Kidney epithelial cell (primary cell): ENCODE measurements around the gene TAS2R39. TPM values are rescaled to one million over a fixed set of nuclear protein-coding genes. Genes with fewer than 3 reads are reported as not detected.

Experiments
- DNase-seq: peaks from one replicate; pipeline ENCODE4 v3.0.0-alpha.2; 2010; ENCODE audit warnings: low read depth
- H3K27me3 ChIP-seq: 2 replicates; pipeline ENCODE4 v1.6.0; 2011; ENCODE audit warnings: low read length; ENCODE audit not compliant: control insufficient read depth, insufficient read depth
- H3K36me3 ChIP-seq: 2 replicates; pipeline ENCODE4 v1.5.1; 2011; ENCODE audit warnings: low read length; ENCODE audit not compliant: control insufficient read depth, insufficient read depth
- H3K4me3 ChIP-seq: 2 replicates; pipeline ENCODE4 v1.5.1; 2011; ENCODE audit warnings: low read depth, mild to moderate bottlenecking, control low read depth, low read length
- total RNA-seq: library from RNA; depleted of rRNA; stranded (reverse); fragments of >200 nt; gene quantifications from 2 replicates; pipeline ENCODE4 v1.2.3, GENCODE V29; 2015
- TF ChIP-seq, protein P1 (sequence below): IDR thresholded peaks from 2 replicates; pipeline ENCODE4 v1.5.1; 2011; ENCODE audit warnings: mild to moderate bottlenecking, moderate library complexity, low read length, control low read depth, inconsistent platforms; ENCODE audit not compliant: insufficient read depth, poor library complexity, severe bottlenecking

Gene TAS2R39
- total RNA-seq, 1 donor from 2014 or later: not detected

DNA sequence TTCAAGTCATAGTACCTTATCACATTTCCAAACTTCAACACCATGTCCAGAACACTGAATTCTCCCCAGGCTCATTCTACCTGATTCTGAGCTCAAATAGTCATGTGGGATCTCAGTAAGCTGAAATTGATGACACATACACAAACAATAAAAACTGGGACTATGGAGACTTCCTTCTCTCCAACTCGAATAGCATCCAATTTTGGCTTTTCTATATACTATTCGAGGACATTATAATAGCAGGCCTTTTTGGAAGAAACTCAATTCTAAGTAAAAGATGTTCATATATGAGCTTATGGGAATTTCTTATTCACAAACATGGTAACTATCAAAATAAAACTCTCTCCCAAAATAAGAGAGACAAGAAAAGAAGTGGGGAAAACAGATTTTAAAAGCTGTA, 38.1 kb downstream of the TAS2R39 start:
- TF ChIP-seq, protein P1, sequence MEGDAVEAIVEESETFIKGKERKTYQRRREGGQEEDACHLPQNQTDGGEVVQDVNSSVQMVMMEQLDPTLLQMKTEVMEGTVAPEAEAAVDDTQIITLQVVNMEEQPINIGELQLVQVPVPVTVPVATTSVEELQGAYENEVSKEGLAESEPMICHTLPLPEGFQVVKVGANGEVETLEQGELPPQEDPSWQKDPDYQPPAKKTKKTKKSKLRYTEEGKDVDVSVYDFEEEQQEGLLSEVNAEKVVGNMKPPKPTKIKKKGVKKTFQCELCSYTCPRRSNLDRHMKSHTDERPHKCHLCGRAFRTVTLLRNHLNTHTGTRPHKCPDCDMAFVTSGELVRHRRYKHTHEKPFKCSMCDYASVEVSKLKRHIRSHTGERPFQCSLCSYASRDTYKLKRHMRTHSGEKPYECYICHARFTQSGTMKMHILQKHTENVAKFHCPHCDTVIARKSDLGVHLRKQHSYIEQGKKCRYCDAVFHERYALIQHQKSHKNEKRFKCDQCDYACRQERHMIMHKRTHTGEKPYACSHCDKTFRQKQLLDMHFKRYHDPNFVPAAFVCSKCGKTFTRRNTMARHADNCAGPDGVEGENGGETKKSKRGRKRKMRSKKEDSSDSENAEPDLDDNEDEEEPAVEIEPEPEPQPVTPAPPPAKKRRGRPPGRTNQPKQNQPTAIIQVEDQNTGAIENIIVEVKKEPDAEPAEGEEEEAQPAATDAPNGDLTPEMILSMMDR: no peak
- no peak for DNase-seq
- no peak overlapping the region for H3K4me3 ChIP-seq
- H3K27me3 ChIP-seq: no peaks in the 10 kb centered on the region
- H3K36me3 ChIP-seq: no peaks in the 10 kb centered on the region

DNA sequence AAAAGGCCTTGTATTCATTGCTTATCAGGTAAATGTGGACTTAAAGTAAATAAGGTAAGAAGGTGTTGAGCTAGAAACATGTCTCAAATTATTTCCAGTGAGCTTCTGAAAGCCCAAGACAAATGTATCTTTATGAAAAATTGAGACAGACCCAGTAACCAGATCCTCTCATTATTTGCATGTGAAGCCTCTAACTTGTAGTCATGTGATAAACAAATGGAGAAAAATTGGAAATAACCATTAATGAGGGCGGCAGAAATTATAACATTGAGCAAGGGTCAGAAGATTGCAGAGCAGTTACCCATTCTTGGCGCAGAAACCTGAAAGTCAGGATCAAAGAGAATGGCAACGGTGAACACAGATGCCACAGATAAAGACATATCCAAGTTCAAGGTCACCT, 38.5 kb downstream of the TAS2R39 start, which contains the start of gene TAS2R40:
Gene TAS2R40, plus strand, starts transcription at position 301 of the 400 bp plus-strand sequence. Its CDS starts 42 bp downstream, at position 343.
- Histone ChIP-seq H3K36me3 (no peaks in the 10 kb centered on the region), H3K27me3 (no peaks in the 10 kb centered on the region)
- TF ChIP-seq, protein P1: no peak

DNA sequence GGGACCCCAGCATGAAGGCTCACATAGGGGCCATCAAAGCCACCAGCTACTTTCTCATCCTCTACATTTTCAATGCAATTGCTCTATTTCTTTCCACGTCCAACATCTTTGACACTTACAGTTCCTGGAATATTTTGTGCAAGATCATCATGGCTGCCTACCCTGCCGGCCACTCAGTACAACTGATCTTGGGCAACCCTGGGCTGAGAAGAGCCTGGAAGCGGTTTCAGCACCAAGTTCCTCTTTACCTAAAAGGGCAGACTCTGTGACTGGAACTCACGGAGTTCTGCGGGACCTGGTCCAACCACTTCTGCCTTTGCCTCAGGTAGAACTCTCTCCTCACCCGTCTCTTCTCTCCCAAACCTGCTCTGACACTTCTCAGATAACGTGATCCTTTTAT, 39.6 kb downstream of the TAS2R39 start:
- no peak overlapping the region for H3K4me3 ChIP-seq
- no peak for DNase-seq
- TF ChIP-seq, protein P1: no peak
- H3K36me3 ChIP-seq: no peaks in the 10 kb centered on the region
- no peaks in the 10 kb centered on the region for H3K27me3 ChIP-seq

More for the DNA sequence above, 38.5 kb downstream of the TAS2R39 start, which contains the start of gene TAS2R40:
- H3K4me3 ChIP-seq: no peak within 1 kb of the TSS
- no peak for DNase-seq

DNA sequence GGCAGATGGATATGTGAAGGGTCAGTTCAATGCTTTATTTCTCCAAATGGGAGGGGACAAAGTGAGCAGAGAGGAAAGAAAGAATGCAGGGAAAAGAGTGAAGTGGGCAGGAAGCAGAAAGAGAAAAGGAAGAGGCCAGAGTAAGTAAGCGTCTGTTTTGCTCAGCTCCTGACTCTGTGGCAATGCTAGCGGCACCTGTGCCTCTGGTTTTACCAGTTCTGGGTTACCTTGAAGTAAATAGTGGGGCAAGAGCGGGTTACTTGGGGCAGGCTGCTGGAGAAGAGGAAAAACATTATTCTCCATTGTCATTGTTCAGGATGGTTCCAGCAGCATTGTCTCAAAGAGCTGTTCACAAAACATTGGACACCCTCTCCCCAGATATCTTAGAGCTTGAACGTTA, 40.6 kb downstream of the TAS2R39 start:
- Histone ChIP-seq H3K4me3 (no peak overlapping the region), H3K36me3 (no peaks in the 10 kb centered on the region), H3K27me3 (no peaks in the 10 kb centered on the region)
- TF ChIP-seq, protein P1: no peak
- DNase-seq: no peak

DNA sequence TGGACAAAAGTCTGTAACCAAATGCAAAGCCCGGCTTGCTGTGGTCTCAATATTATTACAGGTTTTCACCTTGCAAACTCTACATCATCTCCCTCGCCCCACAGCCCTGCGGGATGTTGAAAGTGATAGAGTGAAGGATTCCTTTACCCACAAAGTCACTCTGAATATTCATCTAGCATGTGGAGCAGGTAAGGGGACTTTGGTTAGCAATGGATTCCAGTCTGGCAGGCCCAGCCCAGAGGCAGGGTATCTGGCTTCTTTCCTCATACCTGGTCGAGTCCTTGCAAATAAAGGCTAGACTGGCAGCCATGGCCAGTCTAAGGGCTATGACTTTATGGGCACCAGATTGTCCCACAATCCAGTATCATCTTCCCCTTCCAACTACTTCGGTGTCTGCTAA, 41.8 kb downstream of the TAS2R39 start:
- H3K27me3 ChIP-seq: no peaks in the 10 kb centered on the region
- TF ChIP-seq, protein P1: no peak
- H3K4me3 ChIP-seq: no peak overlapping the region
- no peak for DNase-seq
- no peaks in the 10 kb centered on the region for H3K36me3 ChIP-seq

DNA sequence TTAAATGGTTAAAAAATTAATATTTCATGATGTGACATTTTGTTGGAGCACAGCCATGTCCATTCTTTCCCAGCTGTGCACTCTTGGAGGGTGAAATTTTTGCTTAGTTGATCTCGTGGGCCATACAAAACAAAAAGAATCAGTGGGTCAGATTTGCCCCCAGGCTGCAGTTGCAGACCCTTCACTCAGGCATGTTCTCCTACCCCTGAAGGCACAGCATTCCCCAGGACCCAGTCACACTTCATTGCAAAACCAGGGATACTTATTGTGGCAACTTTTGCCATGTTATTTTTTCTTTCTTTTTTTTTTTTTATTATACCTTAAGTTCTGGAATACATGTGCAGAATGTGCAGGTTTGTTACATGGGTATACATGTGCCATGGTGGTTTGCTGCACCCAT, 44.6 kb downstream of the TAS2R39 start:
- no peak overlapping the region for H3K4me3 ChIP-seq
- H3K36me3 ChIP-seq: no peaks in the 10 kb centered on the region
- DNase-seq: no peak
- TF ChIP-seq, protein P1: no peak
- H3K27me3 ChIP-seq: no peaks in the 10 kb centered on the region
